NT2/D1 (cell line): ENCODE measurements around the gene OTUB1.

ENCODE experiments used
- SUZ12 ChIP-seq: IDR thresholded peaks from 2 replicates; pipeline ENCODE4 v1.6.1; 2011; ENCODE audit not compliant: insufficient read length, insufficient read depth; ENCODE audit errors: extremely low read depth
- ZNF274 ChIP-seq: IDR thresholded peaks from 2 replicates; pipeline ENCODE4 v1.6.1; 2011; ENCODE audit warnings: mild to moderate bottlenecking, low read depth, low read length

DNA sequence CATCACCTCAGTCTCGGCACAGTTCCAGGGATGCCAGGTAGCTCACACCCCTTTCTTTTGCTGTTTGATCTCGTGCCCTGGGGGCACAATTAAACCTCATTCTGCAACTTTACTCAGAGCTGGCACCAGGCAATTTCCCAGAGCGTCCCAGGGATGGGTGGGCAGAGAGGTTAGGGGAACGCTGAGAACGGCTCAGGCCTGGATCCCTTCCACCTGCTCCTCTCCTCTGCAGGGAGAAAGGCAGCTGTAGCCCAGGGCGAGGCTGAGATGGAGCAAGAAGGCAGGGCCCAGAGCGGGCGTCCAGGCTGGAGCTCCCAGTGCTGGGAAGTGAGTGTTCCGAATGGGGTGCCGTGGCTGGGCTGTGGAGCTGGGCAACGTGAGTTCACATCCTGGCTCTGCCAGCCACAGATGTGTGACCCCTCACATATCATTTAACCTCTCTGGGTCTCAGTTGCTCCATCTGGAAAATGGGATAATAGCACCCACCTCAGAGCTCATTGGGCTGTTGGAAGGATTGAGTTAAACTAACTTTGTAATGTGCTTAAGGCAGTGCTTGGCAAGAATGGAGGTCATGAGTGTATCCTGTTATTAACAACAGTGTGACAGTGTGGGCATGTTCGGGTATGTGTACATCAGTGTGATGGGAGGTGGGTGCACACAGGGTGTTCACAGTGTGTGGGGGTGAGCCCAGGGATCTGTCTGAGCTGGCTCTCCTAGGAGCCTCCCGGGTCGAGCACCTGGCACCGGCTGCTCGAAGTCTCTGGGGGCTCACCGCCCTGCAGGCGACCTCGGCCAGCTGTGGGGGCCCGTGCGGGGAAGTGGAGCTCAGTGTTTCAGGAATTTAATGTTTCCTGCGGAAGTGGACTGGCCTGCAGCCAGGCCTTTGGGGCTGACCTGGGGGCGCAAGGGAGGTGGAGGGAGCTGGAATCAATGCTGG lies 15.5 kb downstream of the OTUB1 start:
- TF ChIP-seq ZNF274, result no peak
- no peak for TF ChIP-seq SUZ12
